Fibroblast of villous mesenchyme (primary cell): Measurements from ENCODE around the gene CYTH2. TPM values are rescaled to one million over a fixed set of nuclear protein-coding genes. Genes with fewer than 3 reads are reported as not detected.
"Not testable (repeated sequence)": the region's sequence is repeated elsewhere in the genome, so short reads cannot be mapped to it uniquely, and the experiment has no call there.

ENCODE experiments used
- DNase-seq: peaks from one replicate; pipeline ENCODE4 v3.0.0-alpha.2; 2010; ENCODE audit warnings: low read depth
- H3K4me3 ChIP-seq: 2 replicates; pipeline ENCODE4 v1.5.1; 2011; ENCODE audit warnings: low read depth, mild to moderate bottlenecking, low read length
- CTCF ChIP-seq: IDR thresholded peaks from 2 replicates; pipeline ENCODE4 v1.5.1; 2012; ENCODE audit warnings: low read depth, mild to moderate bottlenecking, low read length; ENCODE audit not compliant: insufficient read depth
- total RNA-seq: library from RNA; depleted of rRNA; stranded (reverse); fragments of >200 nt; gene quantifications from 2 replicates; pipeline ENCODE4 v1.2.3, GENCODE V29; 2012

Gene CYTH2
- total RNA-seq, 1 donor, result 31.1 TPM

DNA sequence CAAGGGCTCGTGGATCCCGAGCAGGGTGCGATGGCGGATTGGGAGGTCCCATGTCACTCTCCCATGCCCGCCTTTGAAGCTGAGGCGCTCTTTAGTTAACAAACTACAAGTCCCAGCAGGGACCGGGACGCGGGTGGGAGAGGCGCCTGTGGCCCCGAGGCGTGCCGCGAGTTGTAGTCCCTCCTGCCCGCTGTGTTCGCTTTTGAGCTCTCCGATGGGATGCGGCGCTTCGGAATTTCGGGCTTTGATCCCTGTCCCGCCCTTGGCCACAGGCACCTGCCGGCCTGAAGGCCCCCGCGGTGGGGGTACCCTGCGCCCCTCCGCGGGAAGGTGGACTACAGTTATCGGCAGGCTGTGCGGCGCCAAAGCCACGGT is 11.0 kb downstream of the CYTH2 start:
- H3K4me3 ChIP-seq, result peak overlapping the region; percentile 34
- no peak for DNase-seq
- TF ChIP-seq CTCF, result no peak

GRCh38 chr19:48480558-48481500 is 11.7 kb downstream of the CYTH2 start:
- TF ChIP-seq CTCF, result no peak
- H3K4me3 ChIP-seq, result peak overlapping the region; percentile 34
- peak; percentile 29 for DNase-seq

DNA sequence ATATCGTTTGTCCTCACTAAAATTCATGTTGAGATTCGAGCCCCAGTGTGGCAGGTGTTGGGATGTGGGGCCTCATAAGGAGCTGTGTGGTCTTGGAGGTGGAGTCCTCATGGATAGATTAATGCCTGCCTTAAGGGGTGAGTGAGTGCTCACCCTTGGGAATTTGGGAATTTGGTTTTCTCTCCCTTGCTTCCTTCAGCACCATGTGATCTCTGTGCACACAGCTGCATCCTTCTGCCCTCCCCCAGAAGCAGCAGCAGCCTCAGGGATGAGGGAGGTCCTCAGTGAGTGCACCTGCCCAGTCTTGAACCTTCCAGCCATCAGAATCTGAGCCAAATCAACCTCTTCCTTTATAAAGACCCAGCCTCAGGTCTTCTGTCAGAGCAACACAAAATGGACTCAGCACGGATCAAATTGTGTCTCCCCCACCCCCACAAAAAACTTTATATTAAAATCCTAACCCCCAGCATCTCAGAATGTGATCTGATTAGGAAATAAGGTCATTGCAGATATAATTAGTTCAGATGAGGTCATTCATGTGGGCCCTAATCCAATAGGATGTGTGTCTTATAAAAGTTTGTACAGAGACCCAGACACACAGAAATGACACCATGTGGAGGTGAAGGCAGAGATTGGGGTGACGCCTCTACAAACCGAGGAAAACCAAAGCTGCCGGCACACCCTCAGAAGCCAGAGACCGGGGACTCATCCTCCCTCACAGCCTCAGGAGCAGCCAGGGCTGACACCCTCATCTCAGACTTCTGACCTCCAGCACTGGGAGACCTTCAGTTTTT is 12.9 kb downstream of the CYTH2 start:
- H3K4me3 ChIP-seq, result no peak overlapping the region
- no peak for TF ChIP-seq CTCF
- no peak for DNase-seq

DNA sequence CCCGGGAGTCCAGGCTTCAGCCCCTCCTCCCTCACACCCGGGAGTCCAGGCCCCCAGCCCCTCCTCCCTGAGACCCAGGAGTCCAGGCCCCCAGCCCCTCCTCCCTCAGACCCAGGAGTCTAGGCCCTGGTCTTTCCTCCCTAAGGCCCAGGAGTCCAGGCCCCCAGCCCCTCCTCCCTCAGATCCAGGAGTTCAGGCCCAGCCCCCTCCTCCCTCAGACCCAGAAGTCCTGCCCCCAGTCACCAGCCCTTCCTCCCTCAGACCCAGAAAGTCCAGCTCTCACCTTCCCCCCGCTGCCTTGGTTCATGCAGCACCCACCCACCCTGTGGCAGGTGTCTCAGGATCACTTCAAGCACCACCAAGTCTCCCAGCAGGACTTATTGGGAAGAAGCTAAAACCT is 14.1 kb downstream of the CYTH2 start:
- TF ChIP-seq CTCF, result no peak
- DNase-seq, result no peak
- no peak overlapping the region for H3K4me3 ChIP-seq

- TF ChIP-seq CTCF, result no peak
- no peak overlapping the region for H3K4me3 ChIP-seq
- no peak for DNase-seq
Observed at GRCh38 chr19:48484247-48484893, 15.2 kb downstream of the CYTH2 start.

DNA sequence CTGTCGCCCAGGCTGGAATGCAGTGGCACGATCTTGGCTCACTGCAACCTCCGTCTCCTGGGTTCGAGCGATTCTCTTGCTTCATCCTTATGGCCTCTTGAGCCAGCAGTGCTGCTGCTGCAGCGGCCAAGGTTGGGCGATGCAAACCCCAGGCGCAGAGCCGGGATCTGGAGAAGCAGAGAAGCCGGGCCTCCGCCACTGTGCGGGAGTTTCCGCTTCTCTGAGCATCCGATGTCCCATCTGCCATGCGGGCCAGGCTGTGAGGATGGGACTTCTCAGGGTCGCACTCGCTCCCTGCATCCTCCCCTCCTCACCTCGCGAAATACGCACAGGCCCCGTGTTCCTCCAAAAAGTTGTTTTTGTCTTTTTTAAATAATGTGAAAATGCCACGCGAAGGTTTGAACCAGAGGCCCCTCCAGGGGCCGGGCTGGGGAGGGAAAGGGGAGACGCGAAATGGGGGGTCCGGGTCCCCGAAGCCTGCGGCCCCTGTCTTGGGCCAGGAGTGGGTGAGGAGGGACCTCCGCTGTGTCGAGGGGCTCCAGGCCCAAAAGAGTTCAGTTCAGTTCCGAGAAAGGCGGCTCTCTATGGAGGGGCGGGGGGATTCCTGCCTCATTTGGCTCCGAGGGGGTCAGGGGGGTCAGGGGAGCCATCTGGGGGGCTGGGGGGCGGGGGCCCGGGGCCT is 15.9 kb downstream of the CYTH2 start:
- DNase-seq, result no peak
- no peak for TF ChIP-seq CTCF
- no peak overlapping the region for H3K4me3 ChIP-seq

DNA sequence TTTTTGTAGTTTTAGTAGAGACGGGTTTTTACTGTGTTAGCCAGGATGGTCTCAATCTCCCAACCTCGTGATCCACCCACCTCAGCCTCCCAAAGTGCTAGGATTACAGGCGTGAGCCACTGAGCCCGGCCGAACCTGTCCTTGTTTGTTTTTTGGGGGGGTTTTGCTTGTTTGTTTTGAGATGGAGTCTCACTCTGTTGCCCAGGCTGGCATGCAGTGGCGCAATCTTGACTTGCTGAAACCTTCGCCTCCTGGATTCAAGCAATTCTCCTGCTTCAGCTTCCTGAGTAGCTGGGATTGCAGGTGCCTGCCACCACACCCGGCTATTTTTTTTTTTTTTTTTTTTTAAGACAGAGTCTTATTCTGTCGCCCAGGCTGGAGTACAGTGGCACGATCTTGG is 17.5 kb downstream of the CYTH2 start:
- not testable (repeated sequence) for H3K4me3 ChIP-seq, DNase-seq
